Activated CD4-positive, alpha-beta T cell treated with anti-CD3 and anti-CD28 coated beads, Interleukin-2, amount 50 U/mL, for 4 hours (primary cell): Measurements from ENCODE around the gene IFI27L2.

Source experiments
- DNase-seq, 2 experiments: peaks; one replicate each; pipeline ENCODE4 v3.0.0-alpha.2; 2020

Gene IFI27L2

DNA sequence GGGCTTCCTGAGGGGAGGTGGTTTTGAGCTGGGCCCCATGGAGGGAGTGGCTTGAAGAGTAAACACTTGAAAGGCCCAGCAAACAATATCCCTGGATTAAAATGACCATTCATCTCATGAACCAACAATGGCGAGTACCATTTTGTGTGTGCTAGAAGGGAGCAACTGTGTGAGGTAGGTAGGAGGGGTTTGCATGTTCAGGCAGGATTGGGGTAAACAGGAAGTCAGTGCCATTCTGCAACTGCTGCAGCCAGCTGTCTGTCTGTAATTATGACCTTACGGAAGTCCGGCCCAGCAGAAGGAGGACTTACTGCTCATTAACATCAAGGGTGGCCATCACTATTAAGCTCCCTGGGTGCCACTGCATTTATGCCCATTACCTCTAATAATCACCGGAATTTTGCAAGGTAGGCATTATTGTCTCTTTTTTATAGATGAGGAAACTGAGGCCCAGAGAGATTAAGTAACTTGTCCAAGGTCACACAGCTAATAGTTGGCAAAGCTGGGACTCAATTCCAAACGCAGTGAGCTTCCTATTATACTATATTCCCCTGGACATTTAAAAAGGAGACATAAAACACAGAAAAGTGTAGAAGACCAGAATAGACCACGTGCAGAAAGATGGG, 16.6 kb upstream of the IFI27L2 start:
- DNase-seq, result no peak

DNA sequence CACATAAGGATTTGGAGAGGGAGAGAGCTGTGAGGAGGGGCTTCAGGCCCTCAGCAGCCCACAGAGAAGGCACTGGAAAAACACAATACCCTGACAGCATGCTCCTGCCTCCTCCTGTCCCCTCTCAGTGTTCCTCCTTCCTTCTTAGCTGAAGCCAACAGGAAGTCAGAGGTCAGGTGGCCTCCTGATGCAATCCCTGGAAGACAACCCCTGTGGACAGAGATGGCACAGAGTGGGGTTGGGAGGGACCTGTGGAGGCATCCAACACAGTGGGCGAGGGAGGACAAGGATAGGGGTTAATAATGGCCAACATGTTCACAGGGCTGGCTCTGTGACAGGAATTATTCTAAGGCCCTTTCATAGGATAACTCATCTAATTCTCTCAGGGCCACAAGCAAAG, 15.4 kb upstream of the IFI27L2 start:
- DNase-seq, result no peak

DNA sequence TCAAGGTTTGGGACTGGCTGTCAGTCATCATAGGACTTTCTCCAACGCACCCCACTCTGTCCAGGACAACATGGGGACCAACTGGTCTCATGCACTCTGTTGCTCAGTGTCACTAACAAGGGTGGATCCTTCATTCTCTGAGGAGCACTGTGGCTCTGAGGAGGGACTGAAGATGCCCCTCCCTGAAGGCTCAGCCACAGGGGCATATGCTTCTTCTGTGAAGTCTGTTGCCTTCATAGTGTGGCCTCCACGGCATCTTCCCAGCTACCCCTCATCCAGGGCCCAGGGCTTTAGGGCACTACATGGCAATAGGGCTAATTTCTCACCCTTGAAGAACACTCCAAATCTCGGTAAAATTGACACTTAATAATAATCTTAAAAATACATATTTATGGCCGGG, 14.3 kb upstream of the IFI27L2 start:
- no peak for DNase-seq

DNA sequence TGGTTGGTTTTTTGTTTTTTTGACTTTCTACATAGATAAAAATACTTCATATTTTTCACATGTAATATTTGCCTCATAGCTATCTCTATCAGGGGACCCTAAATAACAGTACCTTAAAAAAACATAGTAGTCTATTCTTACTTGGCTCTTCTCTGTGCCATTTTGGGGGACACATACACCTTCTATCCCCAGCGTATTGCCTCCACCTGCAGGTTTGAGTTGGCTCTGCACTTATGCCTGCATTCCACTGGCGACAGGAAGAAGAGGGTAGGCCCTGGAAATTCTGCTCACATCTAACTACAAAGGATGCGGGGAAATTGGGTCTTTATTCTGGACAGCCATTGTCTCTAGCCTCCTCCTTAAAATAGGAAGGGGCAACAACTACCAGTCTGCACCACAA, 13.8 kb upstream of the IFI27L2 start:
- DNase-seq, result no peak

DNA sequence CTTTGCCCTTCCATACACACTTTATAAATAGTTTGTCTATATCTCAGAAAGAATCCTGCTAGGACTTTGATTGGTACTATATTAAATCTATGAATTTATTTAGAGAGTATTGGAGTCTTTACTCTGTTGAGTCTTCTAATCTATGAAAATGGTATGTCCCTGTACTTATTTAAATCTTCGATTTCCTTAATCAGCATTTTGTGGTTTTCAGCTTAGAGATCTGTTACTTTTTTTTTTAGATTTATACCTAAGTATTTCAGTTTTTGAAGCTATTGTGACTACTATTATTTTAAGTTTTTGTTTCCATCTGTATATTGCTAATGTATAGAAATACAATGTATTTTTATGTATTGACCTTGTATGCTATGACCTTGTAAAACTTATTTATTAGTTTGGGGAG, 13.4 kb upstream of the IFI27L2 start:
- DNase-seq, result no peak

DNA sequence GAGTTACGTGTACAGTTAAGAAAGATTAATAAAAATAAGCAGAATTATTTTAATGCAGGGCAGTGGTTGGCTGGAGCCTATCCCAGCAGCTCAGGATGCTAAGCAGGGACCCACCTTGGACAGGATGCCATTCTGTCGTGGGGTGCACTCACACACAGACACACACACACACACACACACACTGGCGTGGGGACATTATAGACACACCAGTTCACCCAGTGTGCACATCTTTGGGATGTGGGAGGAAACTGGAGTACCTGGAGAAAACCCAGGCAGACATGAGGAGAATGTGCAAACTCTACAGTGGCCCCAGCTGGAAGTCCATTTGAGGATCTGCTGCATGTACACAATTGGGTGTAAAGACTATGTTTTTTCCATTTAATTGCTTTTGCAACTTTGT, 12.8 kb upstream of the IFI27L2 start:
- no peak for DNase-seq

DNA sequence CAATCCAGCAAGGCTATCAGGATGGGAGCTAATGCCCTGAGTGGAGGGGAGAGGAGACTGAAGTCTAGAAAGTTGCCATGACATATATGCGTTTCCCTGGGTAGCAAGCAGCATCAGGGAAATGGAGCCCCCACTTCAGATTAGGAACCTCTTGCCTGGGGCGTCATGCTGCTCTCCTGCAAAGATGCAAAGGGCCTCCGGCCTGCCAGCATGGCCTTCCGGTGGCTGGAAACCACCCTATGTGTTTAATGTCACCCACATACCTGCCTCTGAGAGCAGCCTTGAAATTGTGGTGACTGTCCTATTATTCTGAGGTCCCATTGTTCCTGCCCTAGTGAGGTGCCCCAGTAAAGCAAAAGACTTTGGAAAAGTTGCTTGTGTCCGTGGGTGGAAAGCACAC, 10.0 kb upstream of the IFI27L2 start:
- DNase-seq, result no peak

DNA sequence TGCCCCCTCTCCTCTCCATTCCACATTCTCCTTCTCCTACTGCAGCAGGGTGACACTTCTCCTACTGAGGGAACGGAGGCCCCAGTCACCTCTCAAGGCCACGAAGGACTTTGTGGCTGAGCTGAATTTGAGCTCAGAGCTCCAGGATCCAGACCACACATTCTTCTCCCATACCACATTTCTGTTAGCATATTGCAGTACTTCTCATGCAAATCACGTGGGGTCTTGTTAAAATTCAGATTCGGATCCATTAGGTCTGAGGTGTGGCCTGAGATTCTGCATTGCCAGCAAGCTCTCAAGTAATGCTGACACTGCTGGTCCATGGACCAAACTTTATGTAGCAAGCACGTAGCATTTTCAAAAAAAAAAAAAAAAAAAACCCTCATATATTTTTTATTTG, 9.6 kb upstream of the IFI27L2 start:
- DNase-seq, result no peak

DNA sequence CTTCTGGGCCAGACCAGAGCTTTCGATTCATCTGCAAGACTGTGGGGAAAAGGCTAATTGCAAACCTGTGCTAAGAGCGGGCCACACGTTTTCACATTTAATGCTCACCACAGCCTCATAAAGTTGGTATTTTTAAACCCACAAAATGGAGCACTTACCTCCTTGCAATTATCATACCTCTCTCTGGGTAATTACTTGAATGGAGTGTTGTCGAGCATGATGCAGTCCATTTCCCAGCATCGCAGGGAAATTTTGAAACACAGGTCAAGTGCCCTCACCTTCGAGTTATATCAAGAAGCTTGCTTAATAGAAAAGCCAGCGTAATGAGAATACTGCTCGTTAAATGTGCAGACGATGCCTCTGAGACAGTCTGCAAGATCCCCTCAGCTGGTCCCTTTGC, 8.8 kb upstream of the IFI27L2 start:
- DNase-seq, result no peak

DNA sequence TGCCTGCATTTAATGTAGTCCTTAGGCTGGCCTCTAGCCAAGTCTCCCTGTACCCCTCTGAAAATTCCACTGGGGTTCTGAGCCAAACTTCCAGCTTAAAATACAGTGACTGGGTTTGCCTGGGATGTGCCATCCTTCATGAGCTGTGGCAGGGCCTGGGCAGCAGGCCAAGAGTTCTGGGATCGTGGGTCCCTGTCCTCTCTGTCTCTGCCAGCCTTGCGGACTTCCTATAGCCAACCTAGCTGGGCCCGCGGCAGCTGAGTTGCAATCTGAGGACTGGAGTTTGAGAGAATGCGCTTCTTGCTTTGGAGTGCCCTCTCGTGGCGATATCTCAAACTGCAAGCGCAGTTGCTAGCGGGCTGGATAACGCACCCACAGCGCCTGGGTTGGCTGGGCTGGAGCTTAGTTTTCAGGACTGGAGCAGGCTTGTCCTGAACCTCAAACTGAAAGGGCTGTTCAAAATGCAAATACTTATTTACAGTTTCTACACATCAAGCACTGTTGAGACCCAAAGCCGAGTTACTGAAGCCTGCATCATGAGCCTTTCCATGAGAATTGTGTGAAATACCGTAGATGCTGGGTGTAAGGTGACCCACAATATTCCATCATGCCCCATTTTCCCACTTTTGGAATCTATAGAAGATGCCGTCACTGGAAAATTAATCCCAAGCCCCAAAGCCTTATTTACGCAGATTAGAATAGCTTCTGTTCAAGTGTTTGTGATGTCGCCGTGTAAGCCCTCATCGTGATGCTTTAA, 7.3 kb upstream of the IFI27L2 start:
- DNase-seq, result peak; percentile 80 to 87

DNA sequence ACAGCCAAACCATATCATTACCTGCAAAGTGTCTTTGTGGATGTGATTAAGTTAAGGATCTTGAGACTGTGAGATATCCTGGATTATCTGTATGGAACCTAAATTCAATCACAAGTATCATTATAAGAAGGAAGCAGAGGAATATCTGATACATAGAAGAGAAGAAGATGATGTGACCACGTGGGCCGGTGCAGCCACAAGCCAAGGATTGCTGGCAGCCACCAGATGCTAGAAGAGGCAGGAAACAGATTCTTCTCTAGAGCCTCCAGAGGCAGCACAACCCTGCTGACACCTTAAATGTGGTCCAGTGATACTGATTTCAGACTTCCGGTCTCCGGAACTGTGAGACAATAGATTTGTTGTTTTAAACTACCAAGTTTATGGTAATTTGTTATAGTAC, 6.1 kb upstream of the IFI27L2 start:
- no peak for DNase-seq

DNA sequence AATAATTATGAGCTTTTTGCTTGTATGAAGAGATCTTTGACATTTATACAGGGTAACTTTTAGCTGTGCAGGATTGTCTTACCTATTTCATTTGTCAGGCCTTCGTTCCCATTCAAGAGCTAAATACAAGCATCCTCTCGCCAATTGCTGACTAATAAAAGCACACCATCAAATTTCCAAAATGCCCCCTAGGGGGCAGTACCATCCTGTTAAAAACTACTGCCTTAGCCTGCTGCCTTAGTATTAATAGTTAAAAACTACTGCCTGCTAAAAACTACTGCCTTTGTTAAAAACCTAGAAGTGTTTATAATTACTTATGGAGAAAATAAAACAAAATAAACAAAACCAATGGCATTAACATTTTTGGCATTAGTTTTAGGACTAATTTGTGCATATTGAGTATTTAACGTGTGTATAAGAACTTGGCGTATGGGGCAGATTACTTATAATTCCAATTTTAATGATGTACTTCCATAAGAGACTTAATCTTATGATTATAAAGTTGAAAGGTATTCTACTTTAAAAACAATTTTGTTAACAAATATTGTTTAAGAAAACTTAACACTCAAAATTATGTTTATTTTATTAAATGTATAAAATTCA, 3.0 kb upstream of the IFI27L2 start:
- DNase-seq, result peak; percentile 53

DNA sequence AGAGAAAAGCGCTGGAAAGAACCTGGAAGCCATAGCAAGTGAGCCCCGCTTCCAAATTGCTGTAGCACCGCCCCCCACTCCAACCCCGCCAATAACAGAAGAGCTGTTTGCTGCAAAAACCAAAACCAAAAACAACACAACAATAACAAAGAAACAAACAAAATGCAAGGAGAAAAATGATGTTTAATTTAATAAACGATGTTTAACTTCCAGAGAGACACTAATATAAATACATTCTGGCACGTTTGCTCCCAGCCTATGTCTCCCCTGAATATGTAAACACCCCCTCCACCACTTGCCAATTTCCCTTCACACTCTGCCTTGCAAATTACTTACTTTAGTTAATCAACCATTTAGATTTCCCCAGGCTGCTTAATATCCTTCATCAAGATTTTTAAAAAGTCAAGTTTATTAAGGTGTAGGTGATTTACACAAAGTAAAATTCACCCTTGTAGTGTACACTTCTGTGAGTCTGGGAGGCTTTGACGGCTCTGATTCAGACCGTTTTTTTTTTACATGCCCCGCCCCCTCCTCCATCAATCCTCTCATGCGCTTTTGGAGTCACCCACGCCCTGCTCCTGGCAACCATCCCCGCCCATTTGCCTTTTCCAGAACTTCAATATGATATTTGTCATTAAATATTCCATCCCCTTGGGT, 482 bp upstream of the IFI27L2 start:
- peak in 1 of 2 experiments; percentile 8 for DNase-seq

DNA sequence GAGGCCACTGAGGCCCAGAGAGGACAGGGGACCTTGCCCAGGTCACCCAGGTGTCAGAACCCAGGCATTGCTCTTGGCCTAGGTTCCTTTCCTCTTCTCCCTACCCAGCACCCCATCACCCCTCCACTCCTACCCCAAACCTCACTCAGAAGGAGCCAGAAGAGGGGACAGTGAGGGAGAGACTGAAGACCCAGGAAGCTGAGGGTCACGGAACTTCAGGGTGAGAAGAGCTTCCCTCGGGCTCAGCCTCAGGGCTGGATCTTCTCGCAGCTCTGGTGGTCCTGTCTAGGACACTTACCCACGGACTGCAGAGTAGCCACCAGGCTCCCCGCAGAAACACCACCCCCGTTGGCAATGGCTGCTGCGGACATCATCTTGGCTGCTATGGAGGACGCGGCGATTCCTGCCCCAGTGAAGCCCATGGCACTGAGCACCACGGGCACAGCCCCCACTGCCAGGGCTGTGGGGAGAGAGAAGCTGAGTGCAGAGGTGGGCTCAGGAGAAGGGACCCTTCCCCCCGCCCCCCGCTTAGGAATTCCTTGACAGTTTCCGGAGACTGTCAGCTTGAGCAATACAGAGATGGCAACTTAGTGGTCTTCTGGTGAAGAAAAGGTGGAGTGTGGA, 1.1 kb downstream of the IFI27L2 start:
- no peak for DNase-seq

DNA sequence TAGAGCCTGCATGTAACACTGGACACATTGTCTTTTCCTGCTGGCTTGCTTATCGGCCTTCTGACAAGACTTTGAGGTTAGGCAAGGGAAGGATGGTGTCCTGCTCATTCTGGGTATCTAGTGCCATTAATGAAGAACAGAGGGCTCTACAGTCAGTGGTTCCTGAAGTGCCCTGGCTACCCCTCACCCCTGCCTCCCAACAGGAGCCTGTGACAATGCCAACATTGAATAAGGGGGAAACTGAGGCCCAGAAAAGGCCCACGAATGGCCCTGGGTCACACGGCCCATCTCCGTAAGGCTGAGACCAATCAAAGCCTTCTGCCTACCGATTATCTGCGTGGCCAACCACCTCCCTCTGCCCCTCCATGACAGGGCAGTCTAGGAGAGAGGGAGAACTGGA, 2.1 kb downstream of the IFI27L2 start:
- no peak for DNase-seq

DNA sequence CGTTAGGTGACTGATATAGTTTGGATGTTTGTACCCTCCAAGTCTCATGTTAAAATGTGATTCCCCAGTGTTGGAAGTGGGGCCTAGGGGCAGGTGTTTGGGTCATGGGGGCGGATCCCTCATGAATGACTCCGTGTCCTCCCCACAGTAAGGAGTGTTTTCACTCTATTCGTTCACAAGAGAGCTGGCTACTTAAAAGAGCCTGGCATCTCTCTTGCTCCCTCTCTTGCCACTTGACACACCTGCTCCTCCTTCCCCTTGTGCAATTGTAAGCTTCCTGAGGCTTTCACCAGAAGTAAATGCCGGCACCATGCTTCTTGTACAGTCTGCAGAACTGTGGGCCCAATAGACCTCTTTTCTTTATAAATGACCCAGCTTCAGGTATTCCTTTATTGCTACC, 2.6 kb downstream of the IFI27L2 start:
- no peak for DNase-seq

DNA sequence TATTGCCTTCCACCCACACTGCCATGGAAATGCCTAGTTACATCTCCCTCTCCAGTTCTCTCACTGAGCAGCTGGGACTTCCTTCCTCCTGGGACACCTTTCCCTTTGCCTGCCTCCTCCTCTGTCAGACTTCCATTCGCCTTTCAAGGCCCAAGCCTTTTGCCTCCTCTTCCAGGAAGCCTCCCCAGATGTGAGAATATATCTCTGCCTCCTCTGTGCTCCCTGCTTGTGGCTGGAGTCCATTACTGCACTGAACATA, 3.1 kb downstream of the IFI27L2 start:
- DNase-seq, result no peak

DNA sequence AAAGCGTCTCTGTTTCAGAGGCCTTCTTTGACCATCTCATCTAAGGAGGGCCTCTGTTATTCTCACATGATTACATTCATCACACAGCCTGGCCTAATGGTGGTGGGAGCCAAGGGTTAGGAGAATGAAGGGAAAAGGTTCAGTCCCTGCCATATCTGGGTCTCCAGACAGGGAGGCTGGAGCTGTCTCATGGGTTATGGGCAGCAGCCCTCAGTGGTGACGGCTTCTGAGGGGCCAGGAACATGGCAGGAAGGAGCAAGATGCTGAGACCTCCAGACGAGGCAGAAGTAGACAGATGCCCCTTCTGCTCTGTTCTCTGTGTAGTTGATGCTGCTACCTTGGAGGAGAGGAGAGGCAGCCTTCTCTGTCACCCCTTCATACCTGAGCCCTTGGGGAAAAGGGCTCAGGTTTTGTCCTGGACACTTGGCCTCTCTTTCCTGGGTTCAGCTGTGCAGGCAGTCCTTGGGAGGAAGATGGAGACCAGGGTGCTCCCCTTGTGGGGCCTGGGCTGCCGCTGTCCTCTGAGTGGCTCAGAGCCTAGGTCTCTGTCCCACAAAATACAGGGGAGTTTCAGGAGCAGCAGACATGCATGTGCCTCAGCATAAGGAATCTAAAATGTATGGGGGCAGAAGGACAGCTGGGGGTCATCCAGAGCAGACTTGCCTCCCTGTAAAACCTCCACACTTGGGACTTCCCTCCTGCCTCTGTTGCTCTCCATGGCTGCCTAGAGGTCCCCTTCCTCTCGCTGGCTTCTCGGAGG, 3.6 kb downstream of the IFI27L2 start:
- DNase-seq, result no peak

DNA sequence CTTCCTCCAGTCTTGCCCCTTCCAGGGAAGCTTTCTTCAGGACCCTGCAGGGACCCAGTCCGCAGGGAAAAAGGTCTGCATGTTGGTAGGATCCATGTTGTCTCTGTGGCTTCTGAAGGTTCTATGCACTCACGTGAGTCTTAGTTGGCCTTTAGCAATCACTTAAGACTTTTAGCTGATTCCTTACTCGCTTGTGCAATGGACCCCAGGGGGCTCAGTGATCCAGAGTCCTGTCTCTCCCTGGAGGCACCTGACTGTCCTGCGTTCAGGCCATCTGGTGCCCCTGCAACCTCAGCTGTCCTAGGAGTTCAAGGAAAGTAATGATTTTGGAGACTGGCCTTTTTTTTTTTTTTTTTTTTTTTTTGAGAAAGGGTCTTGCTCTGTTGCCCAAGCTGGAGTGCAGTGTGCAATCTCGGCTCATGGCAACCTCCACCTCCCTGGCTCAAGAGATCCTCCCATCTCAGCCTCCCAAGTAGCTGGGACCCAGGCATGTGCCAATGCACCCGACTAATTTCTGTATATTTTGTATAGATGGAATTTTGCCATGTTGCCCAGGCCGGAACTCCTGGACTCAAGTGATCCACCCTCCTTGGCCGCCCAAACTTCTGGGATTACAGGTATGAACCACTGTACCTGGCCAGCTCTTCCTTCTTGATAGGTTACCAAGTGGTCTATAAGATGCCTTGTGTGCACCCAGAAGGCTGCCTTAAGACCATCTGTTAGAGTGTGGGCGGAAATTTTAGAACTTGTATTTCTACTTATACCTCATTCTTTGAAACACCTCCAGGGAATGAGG, 4.6 kb downstream of the IFI27L2 start:
- DNase-seq, result no peak

DNA sequence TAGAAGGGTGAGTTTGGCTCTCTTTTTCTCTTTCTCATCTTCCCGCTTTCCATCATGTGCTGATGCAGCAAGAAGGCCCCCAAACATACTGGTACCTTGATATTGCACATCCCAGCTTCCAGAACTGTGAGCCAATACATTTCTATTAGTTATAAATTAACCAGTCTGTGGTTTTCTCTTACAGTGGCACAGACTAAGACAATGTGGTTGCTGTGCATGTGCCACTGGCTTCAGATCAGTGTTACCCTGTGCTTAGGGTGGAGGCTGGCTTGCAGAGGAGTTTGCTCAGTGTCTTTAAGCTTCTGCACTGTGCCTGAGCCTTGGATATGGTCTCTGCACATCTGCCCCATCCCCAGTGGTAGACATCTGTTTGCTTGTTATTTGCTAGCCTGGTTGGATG, 5.5 kb downstream of the IFI27L2 start:
- DNase-seq, result no peak

DNA sequence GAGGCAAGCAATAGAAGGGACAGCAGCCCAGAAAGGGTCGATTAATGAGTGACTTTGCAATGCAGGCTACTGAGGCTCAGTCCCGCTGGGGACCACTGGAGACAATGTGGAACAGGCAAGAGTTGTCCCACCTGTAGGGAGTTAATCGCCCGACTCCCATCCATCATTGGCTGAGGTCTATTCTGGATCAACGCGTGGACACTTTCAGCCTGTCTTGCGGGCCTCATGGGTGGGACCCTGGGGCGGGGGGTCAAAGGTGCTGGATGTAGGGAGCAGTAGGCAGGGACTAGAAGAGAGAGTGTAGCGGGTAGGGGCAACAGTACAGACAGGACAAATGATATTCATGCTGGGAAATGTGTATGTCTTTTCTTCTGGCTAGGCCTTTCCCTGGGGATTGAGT, 6.1 kb downstream of the IFI27L2 start:
- no peak for DNase-seq

DNA sequence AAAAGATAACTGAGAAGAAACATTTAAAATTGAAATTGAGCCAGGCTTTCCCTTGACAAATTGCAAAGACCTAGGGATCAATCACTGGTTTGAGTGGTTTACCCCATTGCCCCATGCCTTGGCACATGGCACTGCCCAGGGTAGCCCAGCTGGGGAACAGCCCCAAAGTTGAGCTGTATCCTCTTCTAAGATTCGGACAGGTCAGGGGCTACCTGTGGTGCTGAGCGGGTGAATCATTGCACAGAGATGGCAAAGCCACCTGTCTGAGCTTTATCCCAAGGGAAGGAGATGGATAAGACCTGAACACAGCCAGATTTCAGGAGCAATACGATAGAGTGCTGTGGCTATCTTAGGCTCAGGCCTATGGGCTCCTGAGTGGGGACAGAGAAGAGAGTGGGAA, 7.0 kb downstream of the IFI27L2 start:
- DNase-seq, result no peak
